GM12892 (cell line): ENCODE data around the gene RNF152.

ENCODE experiments used
- POLR2A ChIP-seq: IDR thresholded peaks from 2 replicates; pipeline ENCODE4 v1.6.1; 2011; ENCODE audit warnings: low read depth, low read length, control low read depth
- POLR2AphosphoS5 ChIP-seq: IDR thresholded peaks from 2 replicates; pipeline ENCODE4 v1.6.1; 2011; ENCODE audit warnings: low read depth, low read length, control low read depth

DNA sequence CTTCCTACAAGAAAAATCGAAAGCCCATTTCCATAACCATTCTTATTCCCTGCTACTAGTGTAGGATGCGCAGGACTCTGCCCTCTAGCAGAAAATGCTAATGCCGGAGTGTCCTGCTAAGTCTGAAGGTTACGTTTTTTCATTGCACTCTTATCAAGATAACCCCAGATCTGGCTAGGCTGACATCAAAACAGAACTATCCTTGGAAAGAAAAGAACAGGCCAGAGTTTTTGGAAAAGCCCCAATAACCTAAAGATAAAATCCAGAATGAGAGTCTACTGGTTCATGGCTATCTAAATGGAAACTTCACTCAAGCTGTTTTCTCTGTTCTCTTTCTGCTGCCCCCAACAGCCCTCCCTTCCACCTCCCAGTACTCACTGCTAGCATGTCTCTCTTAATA is 913 bp downstream of the RNF152 start:
- TF ChIP-seq POLR2A (no peak), POLR2AphosphoS5 (no peak)
